ENCODE measurements around the gene SKOR1. TPM values are rescaled to one million over a fixed set of nuclear protein-coding genes. Genes with fewer than 3 reads are reported as not detected.

The SKOR1 gene
- total RNA-seq, 1 donor from 2014 or later: under 0.01 TPM

GRCh38 chr15:67882487-67883233, 57.4 kb downstream of the SKOR1 start:
- FAIRE-seq: no peak

GRCh38 chr15:67883234-67883773, 58.0 kb downstream of the SKOR1 start:
- Histone ChIP-seq H3K4me3 (ENCODE audit: low read depth, low read length) (no peak overlapping the region), H3K36me3 (ENCODE audit: control insufficient read depth, insufficient read depth, low read length) (no peaks in the 10 kb centered on the region), H3K27me3 (ENCODE audit: control insufficient read depth, insufficient read depth, low read length) (no peaks in the 10 kb centered on the region)
- no peak for TF ChIP-seq CTCF (IDR thresholded peaks at IDR 0.05; ENCODE audit: insufficient read depth, low read length, severe bottlenecking)
- no peak for DNase-seq (ENCODE audit: low read depth)
- no peak for FAIRE-seq

More at GRCh38 chr15:67882487-67883233, 57.4 kb downstream of the SKOR1 start:
- TF ChIP-seq CTCF (IDR thresholded peaks at IDR 0.05; ENCODE audit: insufficient read depth, low read length, severe bottlenecking): no peak
- no peaks in the 10 kb centered on the region for H3K27me3 ChIP-seq (ENCODE audit: control insufficient read depth, insufficient read depth, low read length)
- H3K36me3 ChIP-seq (ENCODE audit: control insufficient read depth, insufficient read depth, low read length): no peaks in the 10 kb centered on the region
- H3K4me3 ChIP-seq (ENCODE audit: low read depth, low read length): no peak overlapping the region
- DNase-seq (ENCODE audit: low read depth): peak; percentile 33

- Histone ChIP-seq H3K4me3 (ENCODE audit: low read depth, low read length) (no peak overlapping the region), H3K36me3 (ENCODE audit: control insufficient read depth, insufficient read depth, low read length) (no peaks in the 10 kb centered on the region), H3K27me3 (ENCODE audit: control insufficient read depth, insufficient read depth, low read length) (no peaks in the 10 kb centered on the region)
- DNase-seq (ENCODE audit: low read depth): no peak
- FAIRE-seq: no peak
- no peak for TF ChIP-seq CTCF (IDR thresholded peaks at IDR 0.05; ENCODE audit: insufficient read depth, low read length, severe bottlenecking)
Observed at GRCh38 chr15:67884009-67884408, 58.7 kb downstream of the SKOR1 start.

Other genes starting within 250 kb of the SKOR1 start
- gene RNU6-1, start 14.5 kb downstream of the SKOR1 start, total RNA-seq: not detected in 2 replicates
- gene PIAS1, start 228.8 kb downstream of the SKOR1 start, total RNA-seq: 6.8 and 9.1 TPM in 2 replicates